ENCODE measurements around the gene EMP2.
A peak's percentile ranks its signal among the peaks of the same experiment; 100 is the strongest.
"Not testable (repeated sequence)": the region's sequence is repeated elsewhere in the genome, so short reads cannot be mapped to it uniquely, and the experiment has no call there.

The EMP2 gene, protein sequence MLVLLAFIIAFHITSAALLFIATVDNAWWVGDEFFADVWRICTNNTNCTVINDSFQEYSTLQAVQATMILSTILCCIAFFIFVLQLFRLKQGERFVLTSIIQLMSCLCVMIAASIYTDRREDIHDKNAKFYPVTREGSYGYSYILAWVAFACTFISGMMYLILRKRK

DNA sequence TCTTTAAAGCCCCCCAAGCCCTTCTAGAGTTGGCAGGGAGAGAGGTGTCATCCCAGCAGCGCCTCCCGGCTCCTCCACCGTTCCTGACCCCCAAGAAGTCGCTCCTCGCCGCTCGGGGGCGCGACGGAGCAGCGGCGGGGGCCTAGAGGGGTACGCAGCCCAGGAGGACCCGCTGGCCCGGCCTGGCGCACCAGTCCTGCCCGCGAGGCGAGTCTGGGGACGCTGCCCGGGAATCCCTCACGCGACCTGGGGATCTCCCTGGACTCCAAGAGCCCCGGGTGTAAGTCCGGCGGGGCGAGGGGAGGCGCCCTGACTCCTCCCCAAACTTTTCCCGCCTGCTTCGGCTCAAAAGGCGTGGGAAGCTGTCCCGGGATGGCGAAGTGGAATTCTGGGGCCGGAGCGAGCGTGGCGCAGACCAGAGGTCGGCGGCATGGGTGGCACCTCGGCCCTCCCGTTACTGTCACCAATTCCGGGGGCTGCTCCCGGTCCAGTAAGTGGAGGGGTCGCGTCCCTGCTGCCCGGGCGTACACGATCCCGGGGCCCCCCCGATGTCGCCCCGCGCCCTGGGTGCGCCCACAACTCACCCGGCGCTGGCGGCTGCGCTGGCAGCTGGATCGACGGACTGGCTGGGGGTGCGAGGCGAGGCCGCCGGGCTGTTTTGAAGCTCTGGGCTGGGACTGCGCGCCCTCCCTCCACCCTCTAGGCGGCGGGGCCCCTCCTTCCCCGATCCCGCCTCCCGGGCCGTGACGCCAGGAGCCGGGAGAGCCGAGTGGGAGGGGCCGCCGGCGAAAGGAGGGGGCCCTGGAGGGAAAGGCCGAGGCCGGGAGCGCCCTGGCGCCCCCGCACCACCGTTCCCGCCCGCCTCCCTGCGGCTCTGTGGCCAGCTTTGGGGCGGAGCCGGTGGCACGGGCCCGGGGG is at the start of gene EMP2:
TSS of gene EMP2 (minus strand) at position 634 of the 918 bp plus-strand sequence. CDS start 32,981 bp downstream, outside the sequence.
- peak within 1 kb of the TSS; percentile 92 for H2AFZ ChIP-seq (ENCODE audit: low read length, unreplicated experiment)
- no peaks in the 10 kb centered on the region for H3K36me3 ChIP-seq (ENCODE audit: insufficient read depth, low read length)
- peak within 1 kb of the TSS; percentile 71; the same call in 1 of the 2 replicates for H3K27ac ChIP-seq (ENCODE audit: low read depth, low read length)
- no peaks in the 10 kb centered on the region for H3K27me3 ChIP-seq (ENCODE audit: insufficient read depth, low read length)
- H3K4me3 ChIP-seq (ENCODE audit: low read depth, low read length): peak within 1 kb of the TSS; percentile 94
- H3K79me2 ChIP-seq (ENCODE audit: control insufficient read depth, insufficient read depth, low read length, unreplicated experiment): peaks cover 27% of the 10 kb centered on the region
- H3K4me1 ChIP-seq (ENCODE audit: control insufficient read depth, insufficient read depth, low read length, unreplicated experiment): peaks cover 46% of the 10 kb centered on the region

DNA sequence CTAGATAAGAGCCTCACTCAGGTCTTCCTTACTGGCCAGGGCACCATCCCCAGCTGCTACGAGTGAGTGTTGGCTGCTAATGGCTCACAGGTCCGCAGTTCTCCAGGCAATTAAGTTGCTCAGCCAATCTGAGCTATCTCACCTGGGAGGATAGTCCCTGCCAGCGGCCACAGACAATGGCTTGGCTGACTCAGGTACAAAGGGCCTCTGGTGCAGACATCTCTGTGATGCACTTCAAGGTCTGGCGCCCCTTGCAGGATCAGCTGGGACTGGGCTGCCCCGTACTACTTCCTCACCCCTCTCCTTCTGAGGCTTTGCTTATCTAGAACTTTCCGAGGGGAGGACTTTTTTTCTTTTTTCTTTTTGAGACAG is 49.2 kb upstream of the EMP2 start:
- Histone ChIP-seq H2AFZ (ENCODE audit: low read length, unreplicated experiment) (no peak overlapping the region), H3K36me3 (ENCODE audit: insufficient read depth, low read length) (no peaks in the 10 kb centered on the region), H3K79me2 (ENCODE audit: control insufficient read depth, insufficient read depth, low read length, unreplicated experiment) (no peaks in the 10 kb centered on the region), H3K4me3 (ENCODE audit: low read depth, low read length) (no peak overlapping the region), H3K27me3 (ENCODE audit: insufficient read depth, low read length) (peaks cover 28% of the 10 kb centered on the region), H3K27ac (ENCODE audit: low read depth, low read length) (no peak overlapping the region), H3K4me1 (ENCODE audit: control insufficient read depth, insufficient read depth, low read length, unreplicated experiment) (peaks cover 6% of the 10 kb centered on the region)

DNA sequence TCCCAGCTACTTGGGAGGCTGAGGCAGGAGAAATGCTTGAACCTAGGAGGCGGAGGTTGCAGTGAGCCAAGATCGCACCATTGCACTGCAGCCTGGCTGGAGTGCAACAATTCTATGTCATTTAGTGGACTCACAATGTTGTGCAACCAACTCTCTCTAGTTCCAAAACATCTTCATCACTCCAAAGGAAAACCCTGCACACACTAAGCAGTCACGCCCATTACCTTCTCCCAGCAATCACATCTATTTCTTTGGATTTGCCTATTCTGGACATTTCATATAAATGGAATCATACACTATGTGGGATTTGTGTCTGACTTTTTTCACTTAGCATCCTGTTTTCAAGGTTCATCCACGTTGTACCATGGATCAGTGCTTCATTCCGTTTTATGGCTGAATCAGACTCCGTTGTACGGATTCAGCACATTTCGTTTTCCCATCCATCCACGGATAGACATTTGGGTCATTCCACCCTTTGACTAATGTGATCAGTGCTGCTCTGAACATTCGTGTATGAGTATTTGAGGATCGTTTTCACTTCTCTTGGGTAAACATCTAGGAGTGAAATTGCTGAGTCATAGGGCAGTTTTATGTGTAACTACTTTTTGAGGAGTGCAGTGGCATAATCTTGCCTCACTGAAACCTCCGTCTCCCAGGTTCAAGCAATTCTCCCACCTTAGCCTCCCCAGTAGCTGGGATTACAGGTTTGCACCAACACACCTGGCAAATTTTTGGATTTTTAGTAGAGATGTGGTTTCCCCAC is 45.4 kb upstream of the EMP2 start:
- Histone ChIP-seq H3K27ac (ENCODE audit: low read depth, low read length) (peak overlapping the region; percentile 45; the same call in 1 of the 2 replicates), H3K4me1 (ENCODE audit: control insufficient read depth, insufficient read depth, low read length, unreplicated experiment) (peaks cover 6% of the 10 kb centered on the region), H2AFZ (ENCODE audit: low read length, unreplicated experiment) (no peak overlapping the region), H3K79me2 (ENCODE audit: control insufficient read depth, insufficient read depth, low read length, unreplicated experiment) (no peaks in the 10 kb centered on the region), H3K36me3 (ENCODE audit: insufficient read depth, low read length) (no peaks in the 10 kb centered on the region), H3K4me3 (ENCODE audit: low read depth, low read length) (no peak overlapping the region), H3K27me3 (ENCODE audit: insufficient read depth, low read length) (no peaks in the 10 kb centered on the region)

DNA sequence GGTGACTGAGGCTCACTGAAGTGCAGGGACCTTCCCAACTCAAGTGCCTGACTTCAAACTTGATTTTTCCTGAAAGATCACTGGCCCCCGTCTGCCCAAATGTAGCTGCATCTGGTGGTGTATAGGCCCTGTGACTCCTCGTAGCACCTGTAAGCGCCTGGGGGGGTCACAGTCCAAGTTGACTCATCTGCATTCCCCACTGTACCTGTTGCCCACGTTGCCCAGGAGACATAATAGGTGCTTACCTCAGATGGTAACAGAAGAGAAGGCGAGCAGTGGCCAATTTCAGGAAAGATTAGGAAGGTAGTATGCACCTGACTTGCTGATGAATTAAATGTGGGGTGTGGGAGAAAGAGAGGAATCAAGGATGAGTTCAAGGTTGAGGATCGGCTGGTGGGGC is 44.1 kb upstream of the EMP2 start:
- H3K36me3 ChIP-seq (ENCODE audit: insufficient read depth, low read length): no peaks in the 10 kb centered on the region
- H3K79me2 ChIP-seq (ENCODE audit: control insufficient read depth, insufficient read depth, low read length, unreplicated experiment): no peaks in the 10 kb centered on the region
- H3K4me3 ChIP-seq (ENCODE audit: low read depth, low read length): no peak overlapping the region
- H3K27ac ChIP-seq (ENCODE audit: low read depth, low read length): no peak overlapping the region
- H3K27me3 ChIP-seq (ENCODE audit: insufficient read depth, low read length): no peaks in the 10 kb centered on the region
- peaks cover 6% of the 10 kb centered on the region for H3K4me1 ChIP-seq (ENCODE audit: control insufficient read depth, insufficient read depth, low read length, unreplicated experiment)
- H2AFZ ChIP-seq (ENCODE audit: low read length, unreplicated experiment): no peak overlapping the region

DNA sequence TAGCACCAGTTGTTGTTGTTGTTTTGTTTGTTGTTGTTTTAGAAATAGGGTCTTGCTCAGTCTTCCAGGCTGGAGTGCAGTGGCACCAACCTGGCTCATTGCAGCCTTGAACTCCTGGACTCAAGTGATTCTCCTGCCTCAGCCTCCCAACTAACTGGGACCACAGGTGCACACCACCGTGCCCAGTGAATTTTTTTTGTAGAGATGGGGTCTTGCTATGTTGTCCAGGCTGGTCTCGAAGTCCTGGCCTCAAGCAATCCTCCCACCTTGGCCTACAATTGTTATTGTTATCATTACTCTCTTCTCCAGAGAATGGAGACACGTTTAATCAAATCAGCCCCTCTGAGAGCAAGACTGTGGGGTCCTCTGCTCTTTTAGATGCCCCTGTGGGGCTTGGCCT is 42.7 kb upstream of the EMP2 start:
- H3K4me1 ChIP-seq (ENCODE audit: control insufficient read depth, insufficient read depth, low read length, unreplicated experiment): peaks cover 6% of the 10 kb centered on the region
- H2AFZ ChIP-seq (ENCODE audit: low read length, unreplicated experiment): no peak overlapping the region
- no peaks in the 10 kb centered on the region for H3K36me3 ChIP-seq (ENCODE audit: insufficient read depth, low read length)
- H3K79me2 ChIP-seq (ENCODE audit: control insufficient read depth, insufficient read depth, low read length, unreplicated experiment): no peaks in the 10 kb centered on the region
- no peaks in the 10 kb centered on the region for H3K27me3 ChIP-seq (ENCODE audit: insufficient read depth, low read length)
- no peak overlapping the region for H3K27ac ChIP-seq (ENCODE audit: low read depth, low read length)
- H3K4me3 ChIP-seq (ENCODE audit: low read depth, low read length): no peak overlapping the region

DNA sequence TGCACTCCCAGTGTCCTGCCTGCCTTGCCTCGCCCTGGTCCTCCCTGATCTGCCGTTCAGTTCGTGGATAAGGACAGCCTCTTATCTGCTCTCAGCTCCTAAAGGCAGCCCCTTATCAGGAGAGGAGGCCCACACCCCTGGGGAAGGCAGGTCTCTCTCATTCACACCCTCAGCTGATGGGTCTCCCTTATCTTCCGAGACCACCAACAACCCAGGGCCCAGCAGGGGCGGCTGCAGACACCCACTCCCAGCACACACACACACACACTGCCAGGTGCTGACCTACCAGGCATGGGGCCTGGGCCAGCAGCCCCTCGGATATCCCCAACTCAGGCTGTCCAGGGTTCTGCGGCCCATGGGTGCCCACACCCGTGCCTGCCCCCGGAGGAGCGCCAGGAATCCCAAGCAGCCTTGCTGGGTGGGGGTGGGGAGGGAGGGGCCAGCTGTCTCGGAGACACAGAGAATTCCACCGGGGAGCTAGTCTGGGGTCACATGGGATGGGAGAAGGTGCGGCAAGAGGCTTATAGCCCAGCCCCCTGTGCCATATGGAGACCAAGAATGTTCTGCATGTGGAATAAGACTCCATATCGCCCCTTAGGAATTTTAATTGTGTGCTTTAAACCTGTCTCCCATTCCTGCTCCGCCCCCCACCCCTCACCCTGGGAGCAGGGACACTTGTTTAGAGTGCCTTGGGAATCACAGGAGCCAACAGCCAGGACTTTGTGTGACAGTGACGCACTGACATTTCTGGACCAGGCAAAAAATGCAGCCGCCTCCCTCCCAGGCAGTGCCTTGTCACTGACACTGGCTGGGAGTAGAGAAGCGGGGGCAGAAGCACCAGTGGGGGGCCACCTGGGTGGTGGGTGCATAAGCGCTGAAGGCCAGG is 41.9 kb upstream of the EMP2 start:
- Histone ChIP-seq H3K79me2 (ENCODE audit: control insufficient read depth, insufficient read depth, low read length, unreplicated experiment) (no peaks in the 10 kb centered on the region), H3K27me3 (ENCODE audit: insufficient read depth, low read length) (no peaks in the 10 kb centered on the region), H2AFZ (ENCODE audit: low read length, unreplicated experiment) (no peak overlapping the region), H3K4me3 (ENCODE audit: low read depth, low read length) (no peak overlapping the region), H3K4me1 (ENCODE audit: control insufficient read depth, insufficient read depth, low read length, unreplicated experiment) (peaks cover 6% of the 10 kb centered on the region), H3K36me3 (ENCODE audit: insufficient read depth, low read length) (no peaks in the 10 kb centered on the region), H3K27ac (ENCODE audit: low read depth, low read length) (no peak overlapping the region)

DNA sequence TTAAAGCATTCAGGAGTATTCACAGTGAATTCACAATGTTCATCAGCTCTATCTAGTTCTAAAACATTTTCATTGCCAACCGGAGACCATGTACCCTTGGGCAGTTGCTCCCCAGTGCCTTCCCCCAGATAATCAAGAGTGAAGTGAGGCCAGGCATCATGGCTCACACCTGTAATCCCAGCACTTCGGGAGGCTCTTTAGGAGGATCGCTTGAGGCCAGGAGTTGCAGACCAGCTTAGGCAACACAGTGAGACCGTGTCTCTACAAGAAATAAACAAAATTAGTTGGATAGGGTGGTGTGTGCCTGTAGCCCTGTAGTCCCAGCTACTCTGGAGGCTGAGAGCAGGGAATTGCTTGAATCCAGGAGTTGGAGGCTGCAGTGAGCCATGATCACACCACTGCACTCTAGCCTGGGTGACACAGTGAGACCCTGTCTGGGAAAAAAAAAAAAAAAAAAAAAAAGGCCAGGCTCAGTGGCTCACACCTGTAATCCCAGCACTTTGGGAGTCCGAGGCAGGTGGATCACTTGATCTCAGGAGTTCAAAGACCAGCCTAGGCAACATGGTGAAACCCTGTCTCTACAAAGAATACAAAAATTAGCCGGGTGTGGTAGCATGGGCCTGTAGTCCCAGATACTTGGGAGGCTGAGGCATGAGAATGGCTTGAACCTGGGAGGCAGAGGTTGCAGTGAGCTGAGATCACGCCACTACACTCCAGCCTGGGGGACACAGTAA is 41.0 kb upstream of the EMP2 start:
- H3K79me2 ChIP-seq (ENCODE audit: control insufficient read depth, insufficient read depth, low read length, unreplicated experiment); H3K27ac ChIP-seq (ENCODE audit: low read depth, low read length): not testable (repeated sequence)
- peaks cover 12% of the 10 kb centered on the region for H3K4me1 ChIP-seq (ENCODE audit: control insufficient read depth, insufficient read depth, low read length, unreplicated experiment)

DNA sequence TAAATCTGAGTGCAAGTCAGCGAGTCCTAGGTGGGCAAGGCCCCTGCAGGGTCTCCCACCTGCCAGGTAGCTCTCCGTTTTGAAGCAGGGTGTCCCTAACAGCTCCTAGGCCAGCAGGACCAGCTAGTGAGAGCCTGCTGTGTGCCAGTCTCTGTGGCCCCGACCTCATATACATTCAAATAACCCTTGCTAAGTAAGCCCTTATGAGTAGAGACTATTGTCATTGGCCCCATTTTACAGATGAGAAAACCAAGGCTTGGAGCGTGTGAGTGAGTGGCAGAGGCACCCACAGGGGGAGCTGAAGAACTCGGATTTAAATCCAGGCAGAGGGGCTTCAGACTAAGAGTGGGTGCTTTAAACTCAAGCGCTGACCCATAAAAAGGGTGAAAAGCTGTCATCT is 39.7 kb upstream of the EMP2 start:
- Histone ChIP-seq H3K4me3 (ENCODE audit: low read depth, low read length) (no peak overlapping the region), H3K79me2 (ENCODE audit: control insufficient read depth, insufficient read depth, low read length, unreplicated experiment) (no peaks in the 10 kb centered on the region), H2AFZ (ENCODE audit: low read length, unreplicated experiment) (no peak overlapping the region), H3K36me3 (ENCODE audit: insufficient read depth, low read length) (no peaks in the 10 kb centered on the region), H3K27ac (ENCODE audit: low read depth, low read length) (no peak overlapping the region), H3K27me3 (ENCODE audit: insufficient read depth, low read length) (no peaks in the 10 kb centered on the region), H3K4me1 (ENCODE audit: control insufficient read depth, insufficient read depth, low read length, unreplicated experiment) (peaks cover 6% of the 10 kb centered on the region)

More for the DNA sequence above, 41.0 kb upstream of the EMP2 start:
- not testable (repeated sequence) for H3K36me3 ChIP-seq (ENCODE audit: insufficient read depth, low read length); H3K4me3 ChIP-seq (ENCODE audit: low read depth, low read length); H3K27me3 ChIP-seq (ENCODE audit: insufficient read depth, low read length); H2AFZ ChIP-seq (ENCODE audit: low read length, unreplicated experiment)

DNA sequence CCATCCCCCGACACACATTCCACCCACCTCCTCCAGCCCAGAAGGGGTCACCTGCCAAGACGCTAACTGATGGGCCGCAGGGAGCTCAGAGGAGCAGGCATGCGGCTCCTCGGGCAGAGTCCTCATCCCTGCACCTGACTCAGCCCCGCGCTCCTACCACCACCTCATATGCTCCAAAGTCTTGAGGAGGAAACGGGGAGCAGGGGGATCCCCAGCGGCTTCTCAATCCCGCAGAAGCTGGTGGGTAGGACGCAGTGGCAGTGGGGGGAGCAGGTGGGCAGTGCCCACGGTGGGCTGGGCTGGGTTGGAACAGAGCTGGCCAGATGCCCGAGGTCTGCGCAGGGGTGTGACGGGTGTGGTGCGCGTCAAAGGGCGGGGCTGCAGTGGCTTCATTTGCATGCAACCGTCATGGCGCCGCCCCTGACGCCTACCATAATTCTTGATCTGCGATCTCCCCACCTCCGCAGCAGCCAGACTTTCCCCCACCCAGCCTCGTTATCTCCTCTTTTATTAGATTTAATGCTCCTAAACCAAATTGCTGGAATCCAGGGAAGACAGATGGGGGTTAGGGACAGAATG is 39.0 kb upstream of the EMP2 start:
- H3K4me3 ChIP-seq (ENCODE audit: low read depth, low read length): no peak overlapping the region
- H3K4me1 ChIP-seq (ENCODE audit: control insufficient read depth, insufficient read depth, low read length, unreplicated experiment): peaks cover 6% of the 10 kb centered on the region

More for the DNA sequence above, 39.0 kb upstream of the EMP2 start:
- Histone ChIP-seq H3K79me2 (ENCODE audit: control insufficient read depth, insufficient read depth, low read length, unreplicated experiment) (no peaks in the 10 kb centered on the region), H3K27ac (ENCODE audit: low read depth, low read length) (no peak overlapping the region), H3K36me3 (ENCODE audit: insufficient read depth, low read length) (no peaks in the 10 kb centered on the region), H2AFZ (ENCODE audit: low read length, unreplicated experiment) (no peak overlapping the region), H3K27me3 (ENCODE audit: insufficient read depth, low read length) (no peaks in the 10 kb centered on the region)
